PC-3 (cell line): ENCODE measurements around the gene TNRC18. TPM values are rescaled to one million over a fixed set of nuclear protein-coding genes. Genes with fewer than 3 reads are reported as not detected.
"Not testable (repeated sequence)": the region's sequence is repeated elsewhere in the genome, so short reads cannot be mapped to it uniquely, and the experiment has no call there.

ENCODE experiments used
- ATAC-seq: fragments of 200-7000 bp; cut with Tn5 transposase; 2 replicates; pipeline ENCODE4 v1.9.1; 2020; ENCODE audit warnings: mild to moderate bottlenecking, moderate library complexity
- BruUV-seq: library from RNA; stranded (reverse); fragments of 400-500 nt; replicated peaks from 2 replicates; lab custom pipeline; 2021; lab: Mats Ljungman, UMichigan
- CTCF ChIA-PET: fragments of 300-600 bp; sonication (Branson Sonifier 250); formaldehyde crosslinking; loops from one replicate; lab custom pipeline; 2022; ENCODE audit warnings: antibody characterized with exemption; lab: Charles Lee
- POLR2A ChIA-PET: fragments of 300-600 bp; sonication (Branson Sonifier 250); formaldehyde crosslinking; loops from one replicate; lab custom pipeline; 2022; ENCODE audit warnings: antibody characterized with exemption; ENCODE audit not compliant: unreplicated experiment; lab: Charles Lee
- DNase-seq: peaks from one replicate; pipeline ENCODE4 v3.0.0-alpha.2; 2015
- H2AFZ ChIP-seq: fragments of 300-600 bp; sonication (generic); 2 replicates; pipeline ENCODE4 v1.6.0; 2016; ENCODE audit warnings: antibody characterized with exemption, low read length
- H3F3A ChIP-seq: fragments of 300-600 bp; sonication (generic); one replicate; pipeline ENCODE4 v1.6.0; 2017; ENCODE audit warnings: antibody characterized with exemption, low read length, control low read depth, mild to moderate bottlenecking; ENCODE audit not compliant: unreplicated experiment
- H3K27ac ChIP-seq: fragments of 300-600 bp; sonication (generic); 2 replicates; pipeline ENCODE4 v1.5.1; 2016; ENCODE audit warnings: mild to moderate bottlenecking, low read length
- H3K27me3 ChIP-seq: fragments of 300-600 bp; sonication (generic); 2 replicates; pipeline ENCODE4 v1.6.1; 2016; ENCODE audit warnings: low read length, mixed read lengths
- H3K36me3 ChIP-seq: fragments of 300-600 bp; sonication (generic); 2 replicates; pipeline ENCODE4 v1.6.1; 2016; ENCODE audit warnings: low read depth, mixed run types, low read length, mixed read lengths
- H3K4me1 ChIP-seq: fragments of 300-600 bp; sonication (generic); 2 replicates; pipeline ENCODE4 v1.5.1; 2016; ENCODE audit warnings: low read length; ENCODE audit not compliant: insufficient read depth
- H3K4me2 ChIP-seq: fragments of 300-600 bp; sonication (generic); 2 replicates; pipeline ENCODE4 v1.6.0; 2016; ENCODE audit warnings: low read length
- H3K4me3 ChIP-seq: fragments of 300-600 bp; sonication (generic); 2 replicates; pipeline ENCODE4 v1.5.1; 2016; ENCODE audit warnings: mild to moderate bottlenecking, low read length, mixed read lengths
- H3K79me2 ChIP-seq: fragments of 300-600 bp; sonication (generic); 2 replicates; pipeline ENCODE4 v1.6.1; 2017; ENCODE audit warnings: low read length, mixed read lengths
- H3K9ac ChIP-seq: fragments of 300-600 bp; sonication (generic); 2 replicates; pipeline ENCODE4 v1.6.0; 2016; ENCODE audit warnings: mild to moderate bottlenecking, low read length
- H3K9me2 ChIP-seq: fragments of 300-600 bp; sonication (generic); replicated peaks from 2 replicates; pipeline ENCODE4 v1.6.1; 2016; ENCODE audit warnings: mixed run types, low read length, mixed read lengths
- H3K9me3 ChIP-seq: fragments of 300-600 bp; sonication (generic); 2 replicates; pipeline ENCODE4 v1.6.1; 2016; ENCODE audit warnings: low read length, mixed read lengths
- H4K20me1 ChIP-seq: fragments of 300-600 bp; sonication (generic); 2 replicates; pipeline ENCODE4 v1.6.1; 2016; ENCODE audit warnings: low read length, mixed read lengths
- EZH2 ChIP-seq: fragments of 300-600 bp; sonication (generic); IDR thresholded peaks from one replicate; pipeline ENCODE4 v1.6.1; 2017; ENCODE audit warnings: antibody characterized with exemption, mild to moderate bottlenecking, low read length; ENCODE audit not compliant: unreplicated experiment
- EZH2phosphoT487 ChIP-seq: fragments of 300-600 bp; sonication (generic); IDR thresholded peaks from 2 replicates; pipeline ENCODE4 v1.6.1; 2018; ENCODE audit warnings: mild to moderate bottlenecking, antibody characterized with exemption, low read length, borderline replicate concordance
- intact Hi-C: fragments of 100-400 bp; cut with micrococcal nuclease; formaldehyde crosslinking; loops from 2 replicates; pipeline ENCODE4 v1.9.0; 2023
- total RNA-seq: library from RNA; depleted of rRNA; stranded (reverse); fragments of >200 nt; gene quantifications from 2 replicates; pipeline ENCODE4 v1.2.3, GENCODE V29; 2014
- TF ChIP-seq, protein P1 (sequence below): fragments of 300-600 bp; sonication (generic); conservative IDR thresholded peaks from 2 replicates; pipeline ENCODE4 v1.5.1; 2017; ENCODE audit warnings: antibody characterized with exemption, low read depth, mild to moderate bottlenecking, low read length

TNRC18 gene
- total RNA-seq, 1 experiment from 2014 or later, result 26.8 TPM

DNA sequence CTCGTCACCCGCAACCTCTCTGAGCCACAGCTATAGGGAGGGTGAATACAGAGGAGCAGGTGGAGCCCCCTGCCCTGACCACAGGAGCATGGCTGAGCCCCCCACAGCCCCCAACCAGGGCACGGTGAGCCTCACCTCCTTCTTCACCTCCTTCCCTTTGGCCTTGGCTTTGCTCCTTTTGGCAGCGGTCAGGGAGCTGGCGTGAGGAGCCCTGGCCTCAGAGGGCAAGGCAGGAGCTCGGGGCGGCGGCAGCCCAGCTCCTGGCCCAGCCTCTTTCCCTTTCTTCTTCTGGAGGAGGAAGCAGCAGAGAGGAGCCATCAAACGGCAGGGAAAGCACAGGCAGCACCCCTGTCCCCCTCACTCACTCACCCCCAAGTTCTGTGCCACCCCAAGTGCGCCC lies 98.7 kb downstream of the TNRC18 start:
- ATAC-seq (no peak), DNase-seq (no peak)
- Histone ChIP-seq H3K27me3 (no peaks in the 10 kb centered on the region), H3K4me3 (no peak overlapping the region), H4K20me1 (no peaks in the 10 kb centered on the region), H3K4me1 (no peaks in the 10 kb centered on the region), H3K4me2 (no peak overlapping the region), H3K79me2 (no peaks in the 10 kb centered on the region), H3F3A (no peaks in the 10 kb centered on the region), H2AFZ (no peak overlapping the region), H3K9me3 (no peaks in the 10 kb centered on the region), H3K27ac (no peak overlapping the region), H3K36me3 (no peaks in the 10 kb centered on the region; the same call in 1 of the 2 replicates), H3K9me2 (no peaks in the 10 kb centered on the region), H3K9ac (no peak overlapping the region)
- intact Hi-C loops, result no loop called here
- ChIA-PET CTCF (no interaction called here), POLR2A (no interaction called here)
- BruUV-seq, result no TSS peak
- TF ChIP-seq, protein P1, sequence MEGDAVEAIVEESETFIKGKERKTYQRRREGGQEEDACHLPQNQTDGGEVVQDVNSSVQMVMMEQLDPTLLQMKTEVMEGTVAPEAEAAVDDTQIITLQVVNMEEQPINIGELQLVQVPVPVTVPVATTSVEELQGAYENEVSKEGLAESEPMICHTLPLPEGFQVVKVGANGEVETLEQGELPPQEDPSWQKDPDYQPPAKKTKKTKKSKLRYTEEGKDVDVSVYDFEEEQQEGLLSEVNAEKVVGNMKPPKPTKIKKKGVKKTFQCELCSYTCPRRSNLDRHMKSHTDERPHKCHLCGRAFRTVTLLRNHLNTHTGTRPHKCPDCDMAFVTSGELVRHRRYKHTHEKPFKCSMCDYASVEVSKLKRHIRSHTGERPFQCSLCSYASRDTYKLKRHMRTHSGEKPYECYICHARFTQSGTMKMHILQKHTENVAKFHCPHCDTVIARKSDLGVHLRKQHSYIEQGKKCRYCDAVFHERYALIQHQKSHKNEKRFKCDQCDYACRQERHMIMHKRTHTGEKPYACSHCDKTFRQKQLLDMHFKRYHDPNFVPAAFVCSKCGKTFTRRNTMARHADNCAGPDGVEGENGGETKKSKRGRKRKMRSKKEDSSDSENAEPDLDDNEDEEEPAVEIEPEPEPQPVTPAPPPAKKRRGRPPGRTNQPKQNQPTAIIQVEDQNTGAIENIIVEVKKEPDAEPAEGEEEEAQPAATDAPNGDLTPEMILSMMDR, result no peak
- TF ChIP-seq EZH2 (no peak), EZH2phosphoT487 (no peak)

DNA sequence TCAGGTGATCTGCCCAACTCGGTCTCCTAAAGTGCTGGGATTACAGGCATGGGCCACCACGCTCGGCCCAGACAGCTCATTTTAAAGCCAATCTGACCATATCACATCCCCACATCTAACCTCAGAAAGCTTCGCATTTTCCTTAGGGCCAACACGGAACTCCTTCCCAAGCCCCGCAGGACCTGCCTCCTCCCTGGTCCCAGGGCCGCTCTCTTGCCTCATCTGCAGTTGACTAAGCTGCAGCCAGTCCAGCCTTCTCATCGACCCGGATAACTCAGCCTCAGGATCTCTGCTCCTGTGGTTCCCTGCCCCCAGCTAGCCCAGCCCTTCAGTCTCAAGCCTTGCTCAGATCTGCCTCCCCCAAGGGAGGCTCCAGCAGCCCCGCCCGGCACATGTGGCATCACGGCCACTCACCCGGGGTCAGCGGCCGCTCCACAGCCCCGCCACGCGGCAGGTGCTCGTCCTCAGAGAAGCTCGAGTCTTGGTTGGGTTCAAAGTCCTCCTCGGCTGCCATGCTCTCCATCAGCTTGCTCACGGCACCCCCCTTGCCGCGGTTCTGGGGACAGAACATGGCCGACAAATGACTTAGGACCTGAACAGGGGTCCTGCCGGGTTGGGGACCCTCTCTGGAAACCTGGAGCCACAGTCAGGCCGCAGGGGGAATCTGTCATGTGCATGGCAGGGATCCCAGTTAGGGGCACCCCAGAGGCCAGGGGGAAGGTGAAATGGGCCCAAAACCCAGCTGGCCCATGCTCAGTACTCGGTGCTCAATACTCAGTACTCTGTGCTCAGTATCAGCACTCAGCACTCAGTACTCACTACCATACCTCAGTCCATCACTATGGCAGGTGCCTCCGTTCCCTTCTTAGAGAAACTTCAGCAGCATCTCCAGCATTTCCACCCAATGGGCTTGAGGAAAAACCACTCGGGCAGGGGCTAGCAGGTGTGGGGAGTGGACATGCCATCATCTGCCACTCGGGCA lies 99.5 kb downstream of the TNRC18 start:
- H3K9me2 ChIP-seq, H3K27me3 ChIP-seq, H3K9me3 ChIP-seq, H3K4me1 ChIP-seq, H4K20me1 ChIP-seq, H3K36me3 ChIP-seq, H3F3A ChIP-seq, H3K4me2 ChIP-seq, ATAC-seq, H3K79me2 ChIP-seq, H3K4me3 ChIP-seq, intact Hi-C loops, DNase-seq, H3K9ac ChIP-seq, H2AFZ ChIP-seq, H3K27ac ChIP-seq, BruUV-seq, POLR2A ChIA-PET, CTCF ChIA-PET: not testable (repeated sequence)

GRCh38 chr7:5322621-5323410 lies 100.8 kb downstream of the TNRC18 start:
- Histone ChIP-seq H3K9me3 (no peaks in the 10 kb centered on the region), H3K36me3 (peaks cover 6% of the 10 kb centered on the region), H2AFZ (no peak overlapping the region), H3K9ac (no peak overlapping the region), H3K27me3 (no peaks in the 10 kb centered on the region), H3F3A (no peaks in the 10 kb centered on the region), H3K4me2 (no peak overlapping the region), H4K20me1 (no peaks in the 10 kb centered on the region), H3K4me1 (no peaks in the 10 kb centered on the region), H3K27ac (no peak overlapping the region), H3K9me2 (no peaks in the 10 kb centered on the region), H3K79me2 (no peaks in the 10 kb centered on the region), H3K4me3 (no peak overlapping the region)
- intact Hi-C loops, result no loop called here
- no peak for ATAC-seq
- no TSS peak for BruUV-seq
- ChIA-PET POLR2A (no interaction called here), CTCF (no interaction called here)
- no peak for TF ChIP-seq EZH2phosphoT487
- TF ChIP-seq EZH2, result no peak
- TF ChIP-seq, protein P1, result no peak
- no peak for DNase-seq
